KOPT-K1 (cell line): ENCODE results near the gene PPIA.

ENCODE experiments used
- H3K27ac ChIP-seq: fragments of 200-600 bp; sonication (generic); 2 replicates; pipeline ENCODE4 v1.5.1; 2016; ENCODE audit warnings: antibody characterized with exemption, mild to moderate bottlenecking, low read depth, low read length; ENCODE audit not compliant: poor library complexity, severe bottlenecking
- H3K36me3 ChIP-seq: fragments of 200-600 bp; sonication (generic); 2 replicates; pipeline ENCODE4 v1.5.1; 2017; ENCODE audit warnings: antibody characterized with exemption, mild to moderate bottlenecking, low read length, moderate library complexity; ENCODE audit not compliant: insufficient read depth
- H3K9me3 ChIP-seq: fragments of 200-600 bp; sonication (generic); 2 replicates; pipeline ENCODE4 v1.5.1; 2017; ENCODE audit warnings: antibody characterized with exemption, low read length, mild to moderate bottlenecking; ENCODE audit not compliant: insufficient read depth, poor library complexity, severe bottlenecking

The PPIA gene

GRCh38 chr7:44796504-44797328 is at the start of gene PPIA:
TSS of gene PPIA (plus strand) at chr7:44796681. CDS start at chr7:44796725, 44 bp downstream.
- Histone ChIP-seq H3K27ac (peak within 1 kb of the TSS; percentile 90), H3K9me3 (no peaks in the 10 kb centered on the region), H3K36me3 (peaks cover 46% of the 10 kb centered on the region)

- Histone ChIP-seq H3K36me3 (0 out of 2 replicates have a peak, but pooled peaks cover 5% of the 10 kb centered on the region), H3K9me3 (no peaks in the 10 kb centered on the region), H3K27ac (peak within 1 kb of the TSS; percentile 79)
Measured at GRCh38 chr7:44748045-44748947, 48.2 kb upstream of the PPIA start, which contains the start of gene ZMIZ2. TSS of gene ZMIZ2 (plus strand) at chr7:44748847. CDS start at chr7:44756250, 7,403 bp downstream.

- Histone ChIP-seq H3K27ac (peak overlapping the region; percentile 79), H3K36me3 (0 out of 2 replicates have a peak, but pooled peaks cover 5% of the 10 kb centered on the region), H3K9me3 (no peaks in the 10 kb centered on the region)
Measured at GRCh38 chr7:44748948-44749731, 47.3 kb upstream of the PPIA start.

- H3K9me3 ChIP-seq, result no peaks in the 10 kb centered on the region
- no peak overlapping the region for H3K27ac ChIP-seq
- 0 out of 2 replicates have a peak, but pooled peaks cover 5% of the 10 kb centered on the region for H3K36me3 ChIP-seq
Measured at GRCh38 chr7:44749992-44750391, 46.5 kb upstream of the PPIA start.

- Histone ChIP-seq H3K9me3 (no peaks in the 10 kb centered on the region), H3K27ac (peak overlapping the region; percentile 6), H3K36me3 (0 out of 2 replicates have a peak, but pooled peaks cover 5% of the 10 kb centered on the region)
Measured at GRCh38 chr7:44750424-44750823, 46.1 kb upstream of the PPIA start.

- Histone ChIP-seq H3K9me3 (no peaks in the 10 kb centered on the region), H3K27ac (peak overlapping the region; percentile 6), H3K36me3 (peaks cover 5% of the 10 kb centered on the region; the same call in 1 of the 2 replicates)
Measured at GRCh38 chr7:44750921-44751571, 45.4 kb upstream of the PPIA start.

- no peak overlapping the region for H3K27ac ChIP-seq
Measured at GRCh38 chr7:44752822-44753221, 43.7 kb upstream of the PPIA start.

GRCh38 chr7:44754802-44755697 is 41.4 kb upstream of the PPIA start:
- Histone ChIP-seq H3K27ac (no peak overlapping the region), H3K9me3 (no peaks in the 10 kb centered on the region), H3K36me3 (peaks cover 41% of the 10 kb centered on the region; the same call in 1 of the 2 replicates)

More at GRCh38 chr7:44752822-44753221, 43.7 kb upstream of the PPIA start:
- peaks cover 23% of the 10 kb centered on the region; the same call in 1 of the 2 replicates for H3K36me3 ChIP-seq
- H3K9me3 ChIP-seq, result no peaks in the 10 kb centered on the region

GRCh38 chr7:44755698-44756627 is 40.5 kb upstream of the PPIA start:
- no peak overlapping the region for H3K27ac ChIP-seq
- H3K36me3 ChIP-seq, result peaks cover 46% of the 10 kb centered on the region
- H3K9me3 ChIP-seq, result no peaks in the 10 kb centered on the region

- peaks cover 54% of the 10 kb centered on the region for H3K36me3 ChIP-seq
- no peak overlapping the region for H3K27ac ChIP-seq
Measured at GRCh38 chr7:44756904-44757303, 39.6 kb upstream of the PPIA start.

GRCh38 chr7:44757311-44757710 is 39.2 kb upstream of the PPIA start:
- Histone ChIP-seq H3K9me3 (no peaks in the 10 kb centered on the region), H3K27ac (no peak overlapping the region), H3K36me3 (peaks cover 58% of the 10 kb centered on the region)

More at GRCh38 chr7:44756904-44757303, 39.6 kb upstream of the PPIA start:
- H3K9me3 ChIP-seq, result no peaks in the 10 kb centered on the region

GRCh38 chr7:44757739-44758138 is 38.7 kb upstream of the PPIA start:
- Histone ChIP-seq H3K9me3 (no peaks in the 10 kb centered on the region), H3K36me3 (peaks cover 63% of the 10 kb centered on the region), H3K27ac (no peak overlapping the region)
